Natural killer cell (primary cell): ENCODE measurements around the gene USP6NL. TPM values are rescaled to one million over a fixed set of nuclear protein-coding genes. Genes with fewer than 3 reads are reported as not detected.
A peak's percentile ranks its signal among the peaks of the same experiment; 100 is the strongest.

Source experiments
- ATAC-seq, 3 donors: fragments of 150-1000 bp in 2 of 3; fragments of 200-7000 bp in 1 of 3; cut with Tn5 transposase; 1 replicate in 1 of 3; 2 replicates in 2 of 3; pipeline ENCODE4 v1.10.0; 2021; ENCODE audit warnings: mild to moderate bottlenecking in 2 of 3, moderate library complexity in 2 of 3
- DNase-seq, 2 donors: peaks; one replicate each; pipeline versions ENCODE4 v3.0.0 to v3.0.0-alpha.2; 2013 to 2021; ENCODE audit warnings: mixed read lengths in 1 of 2
- H3K27ac ChIP-seq: one replicate; pipeline ENCODE4 v1.5.1; 2013; ENCODE audit warnings: mild to moderate bottlenecking, low read length
- H3K27me3 ChIP-seq: one replicate; pipeline ENCODE4 v1.6.1; 2013; ENCODE audit warnings: low read length; ENCODE audit not compliant: control insufficient read depth, insufficient read depth
- H3K36me3 ChIP-seq: one replicate; pipeline ENCODE4 v1.6.1; 2013; ENCODE audit warnings: low read length; ENCODE audit not compliant: control insufficient read depth, insufficient read depth
- H3K4me1 ChIP-seq: one replicate; pipeline ENCODE4 v1.6.1; 2013; ENCODE audit warnings: low read length; ENCODE audit not compliant: control insufficient read depth, insufficient read depth
- H3K4me3 ChIP-seq: one replicate; pipeline ENCODE4 v1.5.1; 2013; ENCODE audit warnings: low read length
- H3K9me3 ChIP-seq: one replicate; pipeline ENCODE4 v1.6.1; 2013; ENCODE audit warnings: low read length; ENCODE audit not compliant: control insufficient read depth, insufficient read depth
- H3K27ac Mint-ChIP-seq, 2 donors: one replicate each; pipeline ENCODE4 v1.8.0; 2022; ENCODE audit warnings: mild to moderate bottlenecking in 2 of 2, mixed read lengths in 2 of 2, moderate library complexity in 1 of 2
- H3K27me3 Mint-ChIP-seq, 2 donors: one replicate each; pipeline ENCODE4 v1.8.0; 2022; ENCODE audit warnings: low read depth in 2 of 2, mixed read lengths in 2 of 2
- H3K36me3 Mint-ChIP-seq: one replicate; pipeline ENCODE4 v1.8.0; 2022; ENCODE audit warnings: mixed read lengths
- H3K4me1 Mint-ChIP-seq, 2 donors: one replicate each; pipeline ENCODE4 v1.8.0; 2022; ENCODE audit warnings: mixed read lengths in 2 of 2
- H3K4me3 Mint-ChIP-seq: one replicate; pipeline ENCODE4 v1.8.0; 2022; ENCODE audit warnings: mild to moderate bottlenecking, moderate library complexity, mixed read lengths
- H3K9me3 Mint-ChIP-seq, 2 donors: one replicate each; pipeline ENCODE4 v1.8.0; 2022; ENCODE audit warnings: mixed read lengths in 2 of 2
- CTCF ChIP-seq: fragments of 200-600 bp; IDR thresholded peaks from one replicate; pipeline ENCODE4 v1.8.0; 2022; ENCODE audit warnings: antibody characterized with exemption
- WGBS: methylation state at CpG from one replicate; pipeline ENCODE4 v1.1.7; 2013; ENCODE audit warnings: missing lambda C conversion rate; ENCODE audit not compliant: insufficient coverage; 5-methylcytosine and 5-hydroxymethylcytosine counted together
- intact Hi-C: fragments of 100-400 bp; cut with micrococcal nuclease; formaldehyde crosslinking; loops from one replicate; pipeline ENCODE4 v1.14.2; 2022
- total RNA-seq, 4 donors: library from RNA; stranded (reverse); fragments of 120-200 nt in 1 of 4; gene quantifications; one replicate each; pipeline versions ENCODE4 v1.2.3 to v1.2.4, GENCODE V29; 2013 to 2022

The USP6NL gene
- total RNA-seq, 3 donors from 2014 or later (not counting 1 experiment from before 2014, with no cell fraction given): 2.3 to 3.7 (median 2.5) TPM

- 92% methylated on average over 2 of the region's 3 CpGs for WGBS
- ATAC-seq (no peak), DNase-seq (no peak)
- Histone ChIP-seq H3K4me1 (no peaks in the 10 kb centered on the region), H3K36me3 (no peaks in the 10 kb centered on the region), H3K4me3 (no peak overlapping the region), H3K27ac (no peak overlapping the region), H3K9me3 (no peaks in the 10 kb centered on the region), H3K27me3 (no peaks in the 10 kb centered on the region)
- H3K36me3 Mint-ChIP-seq: no peaks in the 10 kb centered on the region
- H3K9me3 Mint-ChIP-seq: no peaks in the 10 kb centered on the region
- TF ChIP-seq CTCF: no peak
- peaks cover 0 to 10% of the 10 kb centered on the region in 2 donors for H3K4me1 Mint-ChIP-seq
- no peak overlapping the region for H3K27ac Mint-ChIP-seq
- intact Hi-C loops: no loop called here
- H3K4me3 Mint-ChIP-seq: no peak overlapping the region
- no peaks in the 10 kb centered on the region for H3K27me3 Mint-ChIP-seq
Observed at GRCh38 chr10:11475831-11476434, 135.5 kb downstream of the USP6NL start.

DNA sequence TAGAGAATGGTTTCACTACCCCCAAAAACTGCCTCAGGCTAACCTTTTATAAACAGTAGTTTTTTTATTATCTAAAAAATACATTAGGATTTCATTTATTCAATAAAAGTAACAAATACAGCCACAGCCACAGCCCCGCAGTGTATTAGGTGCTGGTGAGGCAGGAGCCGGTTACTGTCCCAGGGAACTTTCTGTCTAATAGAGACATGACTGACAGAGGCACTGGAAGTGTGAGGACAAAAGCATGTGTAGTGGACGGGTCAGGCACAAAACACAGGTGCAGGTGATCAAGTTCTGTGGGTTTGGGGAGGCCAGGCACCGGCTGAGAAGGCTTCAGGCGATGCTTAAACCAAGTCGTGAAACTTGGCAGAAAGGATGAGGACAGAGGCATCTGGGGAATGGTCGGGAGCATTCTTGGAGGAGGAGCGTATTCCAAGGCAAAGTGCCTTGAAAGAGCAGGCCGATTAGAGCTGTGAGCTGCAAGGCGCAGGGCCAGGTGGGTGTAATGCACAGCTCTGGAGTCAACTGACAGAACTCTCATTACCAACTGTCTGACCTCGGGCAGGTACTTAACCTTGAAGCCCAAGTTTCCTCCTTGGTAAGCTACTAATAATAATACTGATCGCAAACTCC lies 138.2 kb downstream of the USP6NL start:
- Mint-ChIP-seq H3K27ac (no peak overlapping the region), H3K9me3 (no peaks in the 10 kb centered on the region), H3K27me3 (no peaks in the 10 kb centered on the region), H3K4me3 (no peak overlapping the region), H3K36me3 (no peaks in the 10 kb centered on the region), H3K4me1 (no peaks in the 10 kb centered on the region)
- no peak overlapping the region for H3K4me3 ChIP-seq
- no peaks in the 10 kb centered on the region for H3K27me3 ChIP-seq
- no peak overlapping the region for H3K27ac ChIP-seq
- no peaks in the 10 kb centered on the region for H3K4me1 ChIP-seq
- H3K36me3 ChIP-seq: no peaks in the 10 kb centered on the region
- no peaks in the 10 kb centered on the region for H3K9me3 ChIP-seq
- intact Hi-C loops: no loop called here
- TF ChIP-seq CTCF: no peak
- 92% methylated on average over 11 of the region's 12 CpGs for WGBS
- ATAC-seq (no peak), DNase-seq (no peak)

DNA sequence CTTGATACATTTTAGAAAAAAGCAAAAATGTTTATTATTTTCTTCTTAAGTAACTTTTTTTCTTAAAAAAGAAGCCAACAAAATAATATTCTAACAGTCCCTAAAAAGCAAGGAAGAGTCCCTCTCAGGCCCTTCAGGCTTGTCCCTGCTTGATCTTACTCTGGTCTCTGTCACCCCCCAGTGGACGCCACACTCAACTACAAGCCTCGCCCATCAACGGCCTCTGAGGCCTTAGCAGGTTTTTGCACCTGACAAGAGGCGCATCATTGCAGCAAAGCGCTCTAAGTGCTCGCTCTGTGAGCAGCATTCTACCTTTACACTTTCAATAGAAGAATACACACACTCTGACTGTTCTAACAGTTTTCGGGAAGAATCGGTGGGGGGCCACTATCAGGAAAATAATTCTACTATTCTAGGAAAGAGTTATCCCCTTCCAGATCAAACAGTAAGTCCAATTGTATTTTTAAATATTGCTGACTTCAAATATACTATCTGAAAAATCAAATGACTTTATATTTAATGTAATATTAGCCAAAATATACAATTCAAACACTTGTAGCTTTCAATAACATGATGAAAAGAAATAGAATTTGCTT lies 139.2 kb downstream of the USP6NL start:
- H3K4me1 ChIP-seq: no peaks in the 10 kb centered on the region
- peak; percentile 99 for TF ChIP-seq CTCF
- no peaks in the 10 kb centered on the region for H3K36me3 ChIP-seq
- no peak overlapping the region for H3K27ac ChIP-seq
- H3K27me3 ChIP-seq: no peaks in the 10 kb centered on the region
- H3K27ac Mint-ChIP-seq: no peak overlapping the region
- ATAC-seq (peak; percentile 80 to 98 (median 96)), DNase-seq (peak; percentile 48 to 84)
- no peak overlapping the region for H3K4me3 ChIP-seq
- H3K27me3 Mint-ChIP-seq: no peaks in the 10 kb centered on the region
- intact Hi-C loops: loop anchor here (1.0 kb wide), 1 partner anchor 359 kb away; no protein-coding TSS in a partner anchor
- H3K4me3 Mint-ChIP-seq: no peak overlapping the region
- H3K9me3 Mint-ChIP-seq: no peaks in the 10 kb centered on the region
- no peaks in the 10 kb centered on the region for H3K4me1 Mint-ChIP-seq
- H3K9me3 ChIP-seq: no peaks in the 10 kb centered on the region
- no peaks in the 10 kb centered on the region for H3K36me3 Mint-ChIP-seq
- WGBS: 40% methylated on average over 6 of the region's 8 CpGs
